Measurements from ENCODE around the gene FOLR2. TPM values are rescaled to one million over a fixed set of nuclear protein-coding genes. Genes with fewer than 3 reads are reported as not detected.

Gene FOLR2
- polyA plus RNA-seq, 1 donor = 31.4 TPM

- DNase-seq = no peak
Observed at GRCh38 chr11:72230764-72231365, 14.3 kb downstream of the FOLR2 start.

- DNase-seq = no peak
Observed at GRCh38 chr11:72231396-72232259, 15.0 kb downstream of the FOLR2 start.

DNA sequence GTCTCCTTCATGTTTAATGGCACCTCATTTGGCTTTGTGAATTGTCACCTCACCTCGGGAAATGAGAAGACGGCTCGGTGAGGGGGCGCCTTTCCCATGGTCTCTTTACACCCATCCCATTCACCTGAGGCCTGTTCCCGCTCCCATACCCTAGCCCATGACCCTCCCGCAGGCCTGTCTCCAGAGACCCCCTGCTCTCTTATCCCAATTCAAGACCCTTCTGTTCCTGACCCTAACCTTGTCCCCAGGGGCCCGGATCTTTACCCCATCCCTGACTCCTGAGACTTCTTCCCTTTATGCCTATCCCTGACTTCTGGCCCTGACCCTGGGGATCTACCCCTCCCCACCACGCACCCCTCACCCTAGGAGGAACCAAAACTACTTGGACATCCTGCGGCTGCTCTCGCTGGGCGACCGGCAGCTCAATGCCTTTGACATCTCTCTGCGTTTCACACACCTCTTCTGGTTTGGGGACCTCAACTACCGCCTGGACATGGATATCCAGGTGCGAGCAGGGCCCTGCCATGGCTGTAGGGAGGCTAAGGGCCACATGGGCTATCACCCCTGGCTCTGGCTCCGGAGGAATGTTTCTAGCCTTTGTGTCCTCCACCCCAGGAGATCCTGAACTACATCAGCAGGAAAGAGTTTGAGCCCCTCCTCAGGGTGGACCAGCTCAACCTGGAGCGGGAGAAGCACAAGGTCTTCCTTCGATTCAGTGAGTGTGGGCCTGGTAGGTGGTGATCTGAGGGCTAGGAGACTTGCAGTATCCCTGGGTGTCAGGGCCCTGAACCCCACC, 15.9 kb downstream of the FOLR2 start:
- no peak for DNase-seq

DNA sequence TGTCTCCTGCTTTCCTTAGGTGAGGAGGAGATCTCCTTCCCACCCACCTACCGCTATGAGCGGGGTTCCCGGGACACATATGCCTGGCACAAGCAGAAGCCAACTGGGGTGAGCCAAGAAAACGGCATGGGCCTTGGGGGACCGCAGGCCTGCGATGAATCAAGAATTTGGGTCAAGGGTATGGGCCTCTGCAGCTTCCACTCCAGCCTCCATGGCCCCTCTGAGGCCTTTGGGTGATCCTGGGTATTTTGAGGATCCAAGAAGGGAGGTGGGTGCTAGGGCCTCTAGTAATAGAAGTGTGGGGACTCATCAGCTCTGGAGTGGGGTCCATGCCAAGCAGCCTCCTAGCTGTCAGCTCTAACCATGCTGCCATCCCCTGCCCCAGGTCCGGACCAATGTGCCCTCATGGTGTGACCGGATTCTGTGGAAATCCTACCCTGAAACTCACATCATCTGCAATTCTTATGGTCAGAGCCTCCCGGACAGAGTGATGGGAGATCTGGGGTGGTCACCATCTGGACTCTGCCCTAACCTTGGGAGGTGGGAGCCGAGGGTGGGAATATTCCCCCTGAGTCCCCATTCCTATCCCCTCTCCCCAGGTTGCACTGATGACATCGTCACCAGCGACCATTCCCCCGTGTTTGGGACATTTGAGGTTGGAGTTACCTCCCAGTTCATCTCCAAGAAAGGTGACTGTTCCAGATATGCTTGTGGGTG, 16.6 kb downstream of the FOLR2 start:
- DNase-seq = no peak

DNA sequence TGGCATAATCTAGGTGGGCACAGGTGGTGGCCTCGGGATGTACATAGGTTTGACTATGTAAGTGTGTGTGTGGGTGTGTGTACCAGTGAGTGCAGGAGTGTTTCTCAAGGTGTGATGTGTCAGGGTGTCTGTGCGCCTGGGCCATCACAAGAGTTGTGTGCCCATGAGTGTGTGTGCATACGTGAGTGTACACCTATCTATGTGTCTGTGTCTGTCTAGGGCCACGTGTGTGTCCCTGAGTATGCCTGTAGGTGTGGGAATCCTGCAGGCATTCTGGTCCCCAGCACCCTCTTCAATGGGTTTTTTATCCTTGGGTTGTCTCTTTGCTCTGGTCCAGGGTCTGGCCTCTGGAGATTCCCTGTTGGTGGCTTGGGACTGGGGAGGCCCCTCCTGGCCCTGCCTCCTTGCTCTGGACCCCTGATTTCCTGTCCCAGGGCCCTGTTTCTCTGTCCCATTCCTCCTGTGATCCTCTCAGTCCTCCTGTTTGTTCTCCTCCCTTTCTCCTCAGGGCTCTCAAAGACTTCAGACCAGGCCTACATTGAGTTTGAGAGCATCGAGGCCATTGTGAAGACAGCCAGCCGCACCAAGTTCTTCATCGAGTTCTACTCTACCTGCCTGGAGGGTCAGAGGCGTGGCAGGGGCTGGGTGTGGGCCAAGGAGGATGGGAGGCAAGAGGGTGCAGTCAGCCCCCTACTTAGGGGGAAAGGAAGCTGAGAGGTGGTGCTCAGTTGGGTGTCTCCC, 17.3 kb downstream of the FOLR2 start:
- no peak for DNase-seq

DNA sequence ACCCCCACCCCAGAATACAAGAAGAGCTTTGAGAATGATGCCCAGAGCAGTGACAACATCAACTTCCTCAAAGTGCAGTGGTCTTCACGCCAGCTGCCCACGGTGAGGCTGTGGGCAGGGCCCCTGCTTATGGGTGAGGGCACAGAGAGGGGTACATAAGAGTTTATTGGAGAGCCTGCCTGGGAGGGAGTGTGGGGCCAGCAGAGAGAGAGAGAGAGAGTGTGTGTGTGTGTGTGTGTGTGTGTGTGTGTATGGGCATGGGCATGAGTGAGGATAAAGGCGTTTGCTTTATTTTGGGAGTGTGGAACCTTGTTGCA, 17.9 kb downstream of the FOLR2 start:
- no peak for DNase-seq

- no peak for DNase-seq
Observed at GRCh38 chr11:72234920-72235319, 18.3 kb downstream of the FOLR2 start.

- DNase-seq = no peak
Observed at GRCh38 chr11:72235351-72236057, 18.9 kb downstream of the FOLR2 start.

DNA sequence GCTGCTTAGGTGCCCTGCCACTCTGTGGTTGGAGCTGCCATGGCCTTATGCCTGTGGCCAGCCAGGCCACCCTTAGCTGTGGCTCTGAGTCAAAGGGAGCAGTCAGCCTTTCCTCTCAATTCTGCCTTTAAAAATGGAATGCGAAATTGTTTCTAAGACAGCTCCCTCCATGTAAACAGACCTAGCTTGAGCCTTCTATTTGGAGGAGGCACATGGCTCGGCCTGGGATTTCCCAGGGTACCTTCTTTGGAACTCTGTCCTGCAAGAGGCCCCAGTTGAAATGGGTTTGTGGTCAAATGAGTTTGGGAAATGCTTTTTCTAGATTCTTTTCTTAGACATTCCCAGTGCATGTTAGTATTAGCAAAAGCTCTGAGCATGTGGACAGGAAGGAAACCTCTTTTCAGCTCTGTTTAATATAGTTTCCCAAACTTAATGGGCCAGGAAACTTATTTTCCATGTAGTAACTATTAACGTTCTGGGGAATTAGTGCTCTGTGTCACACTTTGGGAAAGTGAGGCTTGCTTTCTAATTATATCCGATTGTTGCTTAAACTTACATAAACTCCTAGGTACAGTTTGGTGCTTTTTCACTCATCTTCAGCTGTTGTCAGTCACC, 19.6 kb downstream of the FOLR2 start:
- DNase-seq = no peak

- no peak for DNase-seq
Observed at GRCh38 chr11:72236774-72237111, 20.1 kb downstream of the FOLR2 start.

DNA sequence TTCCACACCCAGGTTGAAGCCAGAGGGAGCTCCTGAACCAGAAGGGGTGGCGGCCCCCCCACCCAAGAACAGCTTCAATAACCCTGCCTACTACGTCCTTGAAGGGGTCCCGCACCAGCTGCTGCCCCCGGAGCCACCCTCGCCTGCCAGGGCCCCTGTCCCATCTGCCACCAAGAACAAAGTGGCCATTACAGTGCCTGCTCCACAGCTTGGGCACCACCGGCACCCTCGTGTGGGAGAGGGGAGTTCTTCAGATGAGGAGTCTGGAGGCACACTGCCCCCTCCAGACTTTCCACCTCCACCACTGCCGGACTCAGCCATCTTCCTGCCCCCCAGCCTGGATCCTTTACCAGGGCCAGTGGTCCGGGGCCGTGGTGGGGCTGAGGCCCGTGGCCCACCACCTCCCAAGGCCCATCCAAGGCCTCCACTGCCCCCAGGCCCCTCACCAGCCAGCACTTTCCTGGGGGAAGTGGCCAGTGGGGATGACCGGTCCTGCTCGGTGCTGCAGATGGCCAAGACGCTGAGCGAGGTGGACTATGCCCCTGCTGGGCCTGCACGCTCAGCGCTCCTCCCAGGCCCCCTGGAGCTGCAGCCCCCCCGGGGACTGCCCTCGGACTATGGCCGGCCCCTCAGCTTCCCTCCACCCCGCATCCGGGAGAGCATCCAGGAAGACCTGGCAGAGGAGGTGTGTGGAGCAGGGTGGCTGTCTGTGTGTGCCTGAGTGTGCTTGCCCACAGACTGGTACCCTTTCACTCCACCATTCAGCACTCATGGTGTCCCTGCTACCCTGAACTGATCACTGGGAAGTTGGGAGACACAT, 20.7 kb downstream of the FOLR2 start:
- DNase-seq = no peak

- no peak for DNase-seq
Observed at GRCh38 chr11:72238040-72238450, 21.5 kb downstream of the FOLR2 start.

- no peak for DNase-seq
Observed at GRCh38 chr11:72238492-72239312, 22.1 kb downstream of the FOLR2 start.

DNA sequence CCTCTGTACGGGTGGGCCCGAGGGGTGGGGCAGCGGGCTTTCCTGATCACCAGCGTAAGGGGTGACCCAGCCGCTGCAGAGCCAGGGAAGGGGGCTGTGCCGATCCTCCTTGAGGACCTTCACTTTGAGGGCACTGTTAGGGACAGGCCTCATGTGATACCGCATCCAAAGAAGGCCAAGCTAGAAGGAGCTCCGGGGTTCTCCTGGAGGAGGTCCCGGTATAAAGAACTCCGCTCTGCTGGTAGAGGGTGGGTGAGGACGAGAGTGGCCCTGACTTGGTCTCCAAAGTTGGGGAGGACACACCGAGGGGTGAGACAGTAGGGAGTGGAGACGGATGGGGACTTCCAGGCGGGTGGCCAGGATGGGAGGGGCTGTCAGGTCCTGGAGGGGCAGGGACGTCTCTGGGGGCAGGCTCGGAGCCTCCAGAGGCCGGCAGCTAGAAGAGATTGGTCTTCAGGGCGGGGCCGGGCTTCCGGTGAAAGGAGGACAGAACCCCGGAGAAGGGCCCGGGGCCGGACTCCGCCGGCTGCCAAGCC, 22.8 kb downstream of the FOLR2 start:
- DNase-seq = no peak

GRCh38 chr11:72239849-72240460, 23.4 kb downstream of the FOLR2 start:
- DNase-seq = no peak

GRCh38 chr11:72240461-72241290, 24.1 kb downstream of the FOLR2 start:
- DNase-seq = no peak

GRCh38 chr11:72241291-72241781, 24.7 kb downstream of the FOLR2 start:
- DNase-seq = no peak

Data from hindlimb muscle (tissue), 1 donor.